DMS 273 (cell line): Measurements from ENCODE around the gene TAS2R41.
"Not testable (repeated sequence)": the region's sequence is repeated elsewhere in the genome, so short reads cannot be mapped to it uniquely, and the experiment has no call there.

Source experiments
- DNase-seq: peaks from one replicate; lab custom pipeline; 2025; ENCODE audit not compliant: unreplicated experiment; lab: John Stamatoyannopoulos, UW

Gene TAS2R41

DNA sequence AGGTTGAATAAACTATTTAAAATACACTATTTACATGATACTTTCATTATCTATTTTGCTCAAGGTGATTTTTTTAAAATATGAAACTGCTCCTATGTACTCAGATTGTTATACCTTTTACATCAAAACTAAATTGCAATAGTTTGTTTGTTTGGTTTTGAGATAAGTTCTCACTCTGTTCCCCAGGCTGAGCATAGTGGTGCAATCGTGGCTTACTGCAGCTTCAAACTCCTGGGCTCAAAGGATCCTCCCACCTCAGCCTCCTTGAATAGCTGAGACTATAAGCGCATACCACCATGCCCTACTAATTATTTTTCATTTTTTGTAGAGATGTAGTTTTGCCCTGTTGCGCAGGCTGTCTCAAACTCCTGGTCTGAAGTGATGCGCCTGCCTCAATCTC is 21.7 kb upstream of the TAS2R41 start:
- no peak for DNase-seq

DNA sequence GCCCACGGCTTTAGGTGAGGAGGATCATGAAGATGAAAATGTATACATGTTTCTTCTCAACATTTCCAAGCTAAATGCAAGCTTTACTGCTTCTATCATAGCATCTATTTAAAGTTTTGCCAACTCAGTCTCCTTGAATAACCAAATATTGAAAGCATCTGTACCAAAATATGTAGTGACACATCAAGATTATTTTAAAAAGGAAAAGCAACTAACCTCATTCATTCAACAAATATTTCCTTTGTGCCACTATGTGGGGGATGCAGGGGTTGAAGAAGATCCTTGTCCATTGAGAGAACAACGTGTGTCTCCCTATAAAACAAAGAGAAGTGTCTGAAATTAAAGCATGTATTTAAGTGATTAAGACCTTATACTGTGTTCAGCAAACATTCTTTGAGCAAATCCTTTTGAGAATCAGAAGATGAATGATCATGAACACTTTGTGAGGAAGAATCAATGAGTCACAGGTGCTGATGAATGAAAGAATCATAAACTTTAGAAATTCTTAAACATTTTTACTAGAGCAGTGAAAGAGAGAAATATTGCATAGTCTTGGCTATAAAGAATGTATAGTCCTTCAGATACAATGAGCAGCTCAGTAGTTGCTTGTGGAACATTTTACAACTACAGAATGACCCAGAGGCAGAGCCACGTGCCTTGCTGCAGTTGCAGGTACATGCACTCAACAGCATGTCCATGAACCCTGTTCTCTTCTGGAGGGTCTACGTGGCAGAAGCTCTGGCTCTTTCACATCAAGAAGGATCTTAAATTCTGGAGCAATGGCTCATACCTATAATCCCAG is 20.5 kb upstream of the TAS2R41 start:
- DNase-seq, result no peak

DNA sequence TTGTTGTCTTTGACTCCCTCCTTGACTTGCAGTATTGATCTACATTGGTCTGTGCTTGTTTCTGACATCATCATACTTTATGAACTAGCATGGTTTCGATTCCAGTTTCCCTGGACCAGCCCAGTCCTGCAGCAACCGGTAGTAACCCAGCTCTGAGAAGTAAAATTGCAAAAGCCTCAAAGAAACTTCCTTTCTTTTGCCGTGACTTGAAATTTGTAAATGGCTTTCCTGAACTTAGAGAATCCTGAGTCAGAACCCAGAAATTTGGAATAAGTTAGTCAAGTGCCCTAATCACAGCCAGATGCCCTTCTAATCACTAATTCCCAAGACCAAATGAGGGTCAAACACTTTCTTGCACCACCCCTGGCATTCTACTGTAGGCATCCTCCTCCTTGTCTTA is 19.4 kb upstream of the TAS2R41 start:
- DNase-seq, result no peak

DNA sequence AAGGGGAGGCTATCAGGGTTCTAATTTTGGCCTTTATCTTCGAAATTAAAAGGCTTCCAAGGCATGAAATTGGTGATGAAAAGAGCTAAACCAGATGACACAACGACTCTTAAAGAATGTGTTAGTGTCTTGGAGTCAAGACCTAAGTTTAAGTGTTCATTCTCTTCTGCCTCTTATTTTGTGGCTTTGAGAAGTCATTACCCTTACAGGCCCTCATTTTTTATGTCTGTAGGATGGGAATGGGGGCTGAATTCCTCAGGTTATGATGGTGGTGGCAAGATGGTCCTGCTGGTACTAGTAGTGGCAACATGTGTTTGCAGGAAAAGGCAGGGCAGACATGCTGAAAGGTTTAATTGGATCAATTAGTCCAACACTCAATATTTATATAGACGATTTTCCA is 19.0 kb upstream of the TAS2R41 start:
- DNase-seq, result no peak

DNA sequence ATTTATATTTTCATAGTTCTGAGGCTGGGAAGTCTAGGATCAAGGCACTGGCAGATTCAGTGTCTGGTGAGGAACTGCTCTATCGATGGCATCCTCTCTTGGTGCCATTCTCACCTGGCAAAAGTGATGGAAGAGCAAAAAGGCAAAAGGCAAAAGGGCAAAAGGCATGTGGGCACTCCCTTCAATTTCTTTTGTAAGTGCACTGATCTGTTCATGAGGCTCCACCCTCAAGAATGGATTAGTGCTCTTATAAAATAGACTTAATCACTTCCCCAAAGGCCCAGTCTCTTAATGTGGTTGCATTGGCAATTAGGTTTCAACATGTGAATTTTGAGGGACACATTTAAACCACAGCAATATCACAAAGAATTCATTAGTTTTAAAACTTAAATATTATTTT is 18.3 kb upstream of the TAS2R41 start:
- DNase-seq, result no peak

DNA sequence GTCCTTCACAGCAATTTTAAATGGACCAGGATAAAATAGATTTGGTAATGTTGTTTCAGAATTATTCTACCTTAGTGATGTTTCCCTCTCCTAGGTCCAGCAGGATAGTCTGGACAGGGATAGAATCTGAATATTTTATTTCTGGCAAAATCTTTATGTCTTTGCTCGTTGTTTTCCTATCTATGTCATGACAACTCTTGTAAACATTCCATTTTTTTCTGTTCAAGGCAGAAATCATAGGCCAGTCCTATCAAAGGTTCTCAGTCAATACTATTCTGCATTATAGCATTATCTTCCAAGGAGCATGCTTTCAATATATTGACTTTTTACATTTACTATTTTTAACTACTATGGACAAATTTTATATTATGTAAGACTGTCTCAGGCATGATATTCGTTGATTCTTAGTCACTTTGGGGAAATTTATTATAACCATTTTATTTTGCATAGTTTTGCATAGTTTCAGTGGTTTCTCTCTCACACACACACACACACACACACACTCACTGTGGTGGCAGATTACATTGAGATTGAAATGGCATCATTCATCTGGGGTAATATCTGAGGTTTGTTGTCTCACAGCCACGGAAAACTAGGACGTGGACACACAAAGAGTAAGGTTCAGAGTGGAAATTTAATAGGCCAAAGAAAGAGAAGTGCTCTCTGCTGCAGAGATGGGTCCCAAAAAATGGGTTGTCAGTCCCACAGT is 17.2 kb upstream of the TAS2R41 start:
- DNase-seq, result no peak

DNA sequence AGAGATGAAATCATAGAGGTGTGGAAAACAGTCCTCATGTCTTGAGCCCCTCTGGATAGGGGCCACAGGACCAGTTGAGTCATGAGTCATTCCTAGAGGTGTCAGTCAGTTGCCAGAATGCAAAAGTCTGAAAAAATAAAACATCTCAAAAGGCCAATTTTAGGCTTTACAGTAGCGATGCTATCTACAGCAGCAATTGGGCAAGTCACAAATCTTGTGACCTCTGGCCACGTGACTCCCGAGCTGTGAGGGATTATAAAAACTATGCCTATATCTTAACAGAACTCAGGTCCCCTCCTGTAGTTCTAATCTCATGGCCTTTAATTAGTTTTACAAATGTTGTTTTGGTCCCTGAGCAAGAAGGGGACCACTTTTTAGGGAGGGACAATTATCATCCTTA is 15.6 kb upstream of the TAS2R41 start:
- DNase-seq, result no peak

DNA sequence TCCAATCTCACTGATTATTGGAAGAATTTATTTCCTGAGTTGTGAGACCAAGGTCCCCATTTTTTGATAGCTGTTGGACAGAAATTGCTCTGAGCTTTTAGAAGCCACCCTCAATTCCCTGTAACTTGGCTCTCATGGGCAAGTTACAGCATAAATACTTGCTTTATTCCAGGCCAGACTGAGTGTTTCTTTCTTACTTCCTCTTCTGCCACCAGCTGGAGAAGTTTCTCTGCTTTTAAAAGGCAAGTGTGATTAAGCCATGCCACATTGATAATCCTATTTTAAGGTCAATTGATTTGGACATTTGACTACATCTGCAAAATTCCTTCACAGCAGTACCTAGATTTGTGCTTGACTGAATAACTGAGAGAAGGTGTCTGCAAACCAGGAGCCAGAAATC is 14.1 kb upstream of the TAS2R41 start:
- no peak for DNase-seq

DNA sequence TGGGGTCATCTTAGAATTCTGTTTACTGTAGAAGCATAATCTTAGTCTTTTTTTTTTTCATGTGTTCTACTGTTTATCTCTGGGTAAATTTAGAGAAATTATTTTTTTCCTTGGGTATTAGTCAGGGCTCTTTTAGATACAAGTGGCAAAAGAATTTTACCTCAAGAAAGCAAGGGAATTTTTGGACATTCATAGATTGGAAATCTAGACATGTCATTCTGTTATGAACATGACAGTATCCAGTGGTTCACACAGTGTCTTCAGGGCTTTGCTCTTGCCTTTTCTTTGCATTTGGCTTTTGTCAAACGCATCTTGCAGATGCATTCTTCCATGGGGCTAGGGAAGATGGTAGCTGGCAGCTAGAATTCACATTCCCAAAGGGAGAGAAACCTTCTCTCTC is 13.7 kb upstream of the TAS2R41 start:
- DNase-seq, result no peak

DNA sequence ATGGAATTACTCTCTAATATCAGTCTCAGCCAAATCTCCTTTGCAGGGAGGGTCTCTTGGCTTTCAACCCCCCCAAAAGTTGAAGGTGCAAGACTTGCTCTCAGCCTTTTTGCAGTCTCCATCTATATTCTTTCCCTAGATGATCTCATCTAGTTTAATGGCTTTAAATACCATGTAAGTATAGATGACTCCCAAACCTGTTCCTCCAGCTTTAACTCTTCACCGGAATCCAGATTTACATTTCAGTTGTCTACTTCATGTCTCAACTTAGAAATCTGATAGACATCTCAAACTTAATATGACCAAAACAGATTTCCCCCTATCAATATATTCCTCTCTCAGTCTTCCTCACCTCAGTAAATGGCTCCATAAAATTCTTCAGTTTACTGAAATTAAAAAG is 9.9 kb upstream of the TAS2R41 start:
- no peak for DNase-seq

DNA sequence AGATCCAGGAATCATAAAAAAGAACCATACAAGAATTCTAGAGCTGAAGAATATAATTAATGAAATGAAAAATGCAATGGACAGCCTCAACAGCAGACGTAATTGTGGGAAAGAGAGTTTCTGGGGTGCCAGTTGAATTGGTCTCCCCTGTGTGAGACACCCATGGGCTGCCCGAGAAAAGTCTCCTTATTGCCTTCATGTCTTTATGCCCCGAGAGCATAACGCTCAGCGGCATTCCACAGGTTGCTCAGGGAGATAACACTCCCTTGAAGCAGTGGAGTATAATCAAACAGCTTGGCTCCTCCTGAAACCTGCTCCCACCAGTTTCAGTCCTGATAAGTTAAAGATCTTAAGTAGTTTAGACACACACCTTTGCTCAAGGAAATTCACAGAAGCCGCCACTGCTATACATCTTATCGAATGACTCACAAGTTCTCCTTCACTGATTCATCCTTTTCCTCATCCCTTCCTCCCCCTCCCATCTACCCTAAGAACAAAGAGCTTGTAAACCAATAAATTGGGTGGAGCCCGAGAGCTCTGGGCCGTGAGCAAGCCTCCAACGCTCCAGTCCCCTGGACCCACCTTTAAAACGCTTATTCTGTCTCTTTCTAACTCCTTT is 5.5 kb upstream of the TAS2R41 start:
- not testable (repeated sequence) for DNase-seq

DNA sequence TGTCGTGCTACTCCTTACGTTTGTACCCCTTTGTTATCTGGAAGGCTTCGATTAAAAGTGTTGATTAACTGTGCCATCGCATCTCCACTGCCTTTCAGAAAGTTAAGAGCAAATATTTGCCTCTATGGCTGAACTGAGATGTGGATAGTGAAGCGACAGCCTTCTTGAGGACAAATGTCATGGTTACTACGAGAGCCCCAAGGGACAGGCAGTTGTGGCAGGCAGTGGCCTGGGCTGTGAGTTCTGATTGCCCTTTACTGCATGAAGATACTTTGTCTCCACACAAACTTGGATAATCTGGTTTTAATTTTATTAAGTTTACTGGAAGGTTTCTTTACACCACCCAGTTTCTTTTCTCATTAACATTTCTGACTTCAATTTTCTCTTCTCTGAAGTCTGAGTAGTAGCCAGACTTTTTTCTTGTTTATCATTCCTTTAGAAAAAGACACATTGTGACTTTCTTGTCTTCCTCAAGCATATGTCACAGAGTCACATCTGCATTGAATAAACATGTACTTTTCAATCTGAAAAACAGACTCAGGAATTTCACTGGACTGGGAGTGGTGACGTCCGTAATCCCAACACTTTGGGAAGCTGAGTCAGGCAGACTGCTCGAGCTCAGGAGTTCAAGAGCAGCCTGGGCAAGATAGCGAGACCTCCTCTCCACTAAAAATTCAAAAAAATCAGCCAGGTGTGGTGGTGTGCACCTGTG is 1.5 kb downstream of the TAS2R41 start:
- no peak for DNase-seq

DNA sequence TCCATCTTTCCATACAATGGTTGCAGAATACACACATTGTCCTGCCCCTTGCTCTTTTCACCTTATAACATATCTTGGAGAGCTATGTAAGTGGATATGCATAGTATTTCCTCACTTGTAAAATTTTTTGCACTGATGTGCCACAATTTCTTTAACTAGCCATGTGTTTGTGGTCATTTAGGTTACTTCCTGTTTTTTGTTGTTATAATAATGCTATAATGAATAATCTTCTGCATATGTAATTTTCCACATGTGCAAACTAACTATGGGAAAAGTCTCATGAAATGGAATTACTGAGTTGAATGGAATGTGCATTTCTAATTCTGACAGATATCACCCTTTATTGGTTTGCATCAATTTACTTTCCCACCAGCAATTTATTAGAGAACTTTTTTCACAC is 2.8 kb downstream of the TAS2R41 start:
- DNase-seq, result no peak

DNA sequence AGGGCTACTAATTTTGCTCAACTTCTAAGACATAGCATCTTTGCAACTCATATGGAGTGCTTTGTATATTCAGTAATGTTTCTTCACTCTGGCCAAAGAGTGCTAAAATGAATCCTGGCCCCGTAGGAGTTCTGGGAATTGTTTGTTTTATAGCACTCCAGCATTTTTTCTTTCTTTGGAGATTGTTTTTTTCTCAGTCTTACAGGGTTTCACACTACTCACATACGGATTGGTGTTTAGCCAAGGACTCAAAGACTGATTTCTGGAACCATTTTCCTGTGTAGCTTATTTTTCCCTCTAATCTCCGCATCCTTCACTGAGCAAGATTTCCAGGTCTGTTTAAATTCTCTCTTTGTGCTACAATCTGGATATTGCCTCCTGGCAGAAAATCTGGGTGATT is 6.4 kb downstream of the TAS2R41 start:
- DNase-seq, result no peak

DNA sequence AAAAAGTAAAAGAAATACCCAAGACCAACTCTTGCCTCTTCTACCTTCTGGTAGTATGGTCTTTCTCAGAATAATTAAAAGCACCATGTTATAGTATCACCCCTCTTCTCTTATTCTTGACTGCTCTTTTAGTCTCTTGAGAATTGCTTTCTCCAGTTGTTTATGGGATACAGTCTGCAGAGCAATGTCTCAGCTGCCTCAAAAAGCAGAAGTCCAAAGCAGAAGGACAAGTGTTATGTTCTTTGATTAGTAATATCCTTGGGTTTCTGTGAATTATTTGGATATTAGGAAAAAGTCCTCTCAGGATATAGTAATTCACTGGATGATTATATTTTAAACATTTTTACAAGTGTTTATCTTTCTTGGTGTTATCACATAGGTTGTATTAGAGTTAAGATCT is 7.4 kb downstream of the TAS2R41 start:
- no peak for DNase-seq

DNA sequence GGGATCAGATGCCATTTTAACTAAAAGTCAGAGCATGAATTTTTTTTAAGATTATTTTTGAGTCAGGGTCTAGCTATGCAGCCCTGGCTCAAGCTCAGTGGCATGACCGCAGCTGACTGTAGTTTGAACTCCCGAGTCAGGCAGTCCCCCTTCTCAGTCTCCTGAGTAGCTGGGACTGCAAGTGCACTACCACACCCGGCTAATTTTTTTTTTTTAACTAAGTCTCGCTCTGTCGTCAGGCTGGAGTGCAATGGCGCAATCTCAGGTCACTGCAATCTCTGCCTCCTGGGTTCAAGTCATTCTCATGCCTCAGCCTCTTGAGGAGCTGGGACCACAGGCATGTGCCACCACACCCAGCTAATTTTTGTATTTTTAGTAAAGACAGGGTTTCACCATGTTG is 7.8 kb downstream of the TAS2R41 start:
- DNase-seq, result no peak

DNA sequence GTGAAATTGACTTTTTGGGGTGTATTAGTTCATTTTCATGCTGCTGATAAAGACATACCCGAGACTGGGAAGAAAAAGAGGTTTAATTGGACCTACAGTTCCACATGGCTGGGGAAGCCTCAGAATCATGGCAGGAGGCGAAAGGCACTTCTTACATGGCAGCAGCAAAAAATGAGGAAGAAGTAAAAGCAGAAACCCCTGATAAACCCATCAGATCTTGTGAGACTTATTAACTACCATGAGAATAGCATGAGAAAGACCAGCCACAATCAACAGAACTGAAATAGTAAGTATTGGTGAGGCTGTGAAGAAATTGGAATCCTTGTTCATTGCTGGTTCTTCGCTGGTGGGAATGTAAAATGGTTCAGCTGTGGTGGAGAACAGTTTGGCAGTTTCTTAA is 8.6 kb downstream of the TAS2R41 start:
- not testable (repeated sequence) for DNase-seq

DNA sequence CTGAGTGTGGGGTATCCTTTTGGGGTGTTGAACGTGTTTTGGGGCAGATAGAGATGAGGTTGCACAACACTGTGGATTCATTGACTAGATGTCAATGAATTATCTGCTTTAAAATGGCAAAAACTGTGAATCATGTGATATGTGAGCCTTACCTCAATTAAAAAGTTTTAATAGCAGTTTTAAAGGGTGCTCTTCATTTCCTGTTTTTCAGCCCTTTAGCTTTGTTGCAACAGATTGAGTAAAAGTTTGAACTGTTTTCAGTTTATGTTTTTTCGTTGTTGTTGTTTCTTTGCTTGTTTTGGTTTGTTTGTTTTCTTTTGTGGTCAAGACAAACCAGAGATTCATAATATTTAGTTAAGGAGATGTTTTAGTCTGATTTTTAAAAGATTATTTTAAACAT is 9.4 kb downstream of the TAS2R41 start:
- DNase-seq, result no peak

DNA sequence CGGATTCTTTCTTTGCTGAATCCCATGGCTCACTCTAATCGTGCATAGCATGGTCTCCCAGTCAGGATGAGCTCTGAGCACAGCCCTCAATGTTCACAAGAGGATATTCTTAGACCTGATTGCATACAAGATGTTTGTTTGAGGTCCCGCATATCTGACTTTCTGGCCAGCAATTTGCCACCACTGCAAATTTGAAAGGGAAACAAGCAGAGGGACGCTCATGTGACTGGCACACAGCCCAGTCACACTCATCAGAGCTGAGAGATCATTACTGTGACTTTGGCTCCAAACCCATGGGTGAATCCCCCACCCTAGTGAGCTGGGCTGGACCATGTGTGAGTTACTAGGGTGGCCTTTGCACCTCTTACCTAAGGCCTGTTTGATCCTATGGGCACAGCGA is 9.9 kb downstream of the TAS2R41 start:
- DNase-seq, result no peak

DNA sequence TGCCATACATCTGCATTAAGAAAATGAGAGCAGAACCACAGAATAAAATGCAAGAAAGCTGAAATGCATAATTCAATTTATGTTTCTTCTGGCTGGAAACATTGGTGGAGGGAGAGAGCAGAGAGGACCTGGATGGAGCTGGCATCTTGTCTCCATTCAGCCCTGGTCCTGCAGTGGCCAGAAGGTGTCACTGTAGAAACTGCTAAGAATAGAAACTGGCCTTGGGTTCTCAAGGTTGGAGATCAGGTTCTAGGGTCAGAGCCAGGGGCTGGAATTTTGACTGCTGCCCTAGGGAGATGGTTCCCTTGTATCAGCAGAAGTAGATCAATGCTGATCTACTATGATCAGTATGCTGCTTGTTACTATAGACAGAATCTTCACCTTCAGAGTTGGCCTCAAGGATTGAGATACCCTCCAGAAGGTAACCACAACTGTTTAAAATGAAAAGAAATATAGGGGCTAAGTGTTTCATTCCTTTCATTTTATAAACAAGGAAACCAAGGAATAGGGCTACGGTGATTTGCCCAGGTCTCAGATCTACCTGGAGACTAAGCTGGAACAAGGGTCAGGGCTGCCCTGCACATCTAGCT is 13.1 kb downstream of the TAS2R41 start:
- peak; percentile 34 for DNase-seq

DNA sequence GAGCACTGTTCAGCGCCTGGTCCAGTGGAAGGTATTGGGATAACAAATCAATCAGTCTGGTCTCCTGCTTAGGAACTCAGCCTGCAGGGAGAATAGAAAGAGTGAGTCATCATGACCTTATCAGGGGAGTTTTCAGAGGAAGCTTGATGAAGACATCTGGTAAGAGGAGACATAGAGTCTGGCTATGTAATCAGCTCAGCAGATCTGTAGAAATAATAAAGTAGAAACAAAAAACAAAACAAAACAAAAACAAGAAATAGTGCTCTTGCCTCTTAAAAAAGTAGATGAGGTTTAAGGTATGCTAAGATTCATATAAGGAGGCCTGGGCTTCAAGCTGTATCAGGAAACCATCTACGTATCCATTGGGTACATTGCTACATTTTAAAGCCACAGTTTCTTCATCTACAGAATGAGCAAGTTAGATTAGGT is 14.4 kb downstream of the TAS2R41 start:
- no peak for DNase-seq
